Naive thymus-derived CD8-positive, alpha-beta T cell (primary cell): ENCODE measurements around the gene UFC1. TPM values are rescaled to one million over a fixed set of nuclear protein-coding genes. Genes with fewer than 3 reads are reported as not detected.
A peak's percentile ranks its signal among the peaks of the same experiment; 100 is the strongest.

ENCODE experiments used
- ATAC-seq, 2 donors: fragments of 150-1000 bp; cut with Tn5 transposase in 1 of 2; sonication (Bioruptor Pico), chemical (Tn5 transposase) in 1 of 2; 1 replicate in 1 of 2; 2 replicates in 1 of 2; pipeline ENCODE4 v1.10.0; 2021; ENCODE audit warnings: mild to moderate bottlenecking in 2 of 2, moderate library complexity in 2 of 2
- POLR2A ChIA-PET: fragments of 350-600 bp; sonication (Branson Sonifier 250); formaldehyde crosslinking; loops from one replicate; lab custom pipeline; 2021; ENCODE audit warnings: antibody characterized with exemption; lab: Charles Lee
- DNase-seq, 10 donors: peaks; one replicate each; pipeline versions ENCODE4 v3.0.0 to v3.0.0-alpha.2; 2020 to 2022
- H3K27ac Mint-ChIP-seq, 10 donors: one replicate each; pipeline ENCODE4 v1.8.0; 2020 to 2022; ENCODE audit warnings: mild to moderate bottlenecking in 10 of 10, mixed read lengths in 10 of 10, moderate library complexity in 4 of 10, inconsistent platforms in 1 of 10
- H3K27me3 Mint-ChIP-seq, 5 donors: one replicate each; pipeline ENCODE4 v1.8.0; 2021 to 2022; ENCODE audit warnings: mixed read lengths in 5 of 5
- H3K36me3 Mint-ChIP-seq, 3 donors: one replicate each; pipeline ENCODE4 v1.8.0; 2020 to 2022; ENCODE audit warnings: mixed read lengths in 3 of 3, mild to moderate bottlenecking in 2 of 3, inconsistent platforms in 1 of 3
- H3K4me1 Mint-ChIP-seq, 4 donors: one replicate each; pipeline ENCODE4 v1.8.0; 2021 to 2022; ENCODE audit warnings: mixed read lengths in 4 of 4
- H3K4me3 Mint-ChIP-seq, 10 donors: one replicate each; pipeline ENCODE4 v1.8.0; 2020 to 2022; ENCODE audit warnings: mild to moderate bottlenecking in 10 of 10, mixed read lengths in 10 of 10, moderate library complexity in 6 of 10, inconsistent platforms in 1 of 10
- H3K9me3 Mint-ChIP-seq, 9 donors: one replicate each; pipeline ENCODE4 v1.8.0; 2020 to 2022; ENCODE audit warnings: mixed read lengths in 9 of 9, mild to moderate bottlenecking in 3 of 9, inconsistent platforms in 1 of 9, moderate library complexity in 1 of 9
- polyA plus RNA-seq, 3 donors: library from polyadenylated mRNA; unstranded; fragments of 300-500 nt; fragmentation: Illumina TruSeq; gene quantifications; one replicate each; pipeline ENCODE4 v1.2.3, GENCODE V29; 2021
- total RNA-seq, 8 experiments: library from RNA in 2 of 8; stranded (reverse) in 2 of 8; gene quantifications; one replicate each; pipeline ENCODE4 v1.2.3 and lab custom pipeline; 2021 to 2026

Gene UFC1
- total and polyA plus RNA-seq, 5 experiments from 2014 or later, result 116 to 158 (median 148) TPM

DNA sequence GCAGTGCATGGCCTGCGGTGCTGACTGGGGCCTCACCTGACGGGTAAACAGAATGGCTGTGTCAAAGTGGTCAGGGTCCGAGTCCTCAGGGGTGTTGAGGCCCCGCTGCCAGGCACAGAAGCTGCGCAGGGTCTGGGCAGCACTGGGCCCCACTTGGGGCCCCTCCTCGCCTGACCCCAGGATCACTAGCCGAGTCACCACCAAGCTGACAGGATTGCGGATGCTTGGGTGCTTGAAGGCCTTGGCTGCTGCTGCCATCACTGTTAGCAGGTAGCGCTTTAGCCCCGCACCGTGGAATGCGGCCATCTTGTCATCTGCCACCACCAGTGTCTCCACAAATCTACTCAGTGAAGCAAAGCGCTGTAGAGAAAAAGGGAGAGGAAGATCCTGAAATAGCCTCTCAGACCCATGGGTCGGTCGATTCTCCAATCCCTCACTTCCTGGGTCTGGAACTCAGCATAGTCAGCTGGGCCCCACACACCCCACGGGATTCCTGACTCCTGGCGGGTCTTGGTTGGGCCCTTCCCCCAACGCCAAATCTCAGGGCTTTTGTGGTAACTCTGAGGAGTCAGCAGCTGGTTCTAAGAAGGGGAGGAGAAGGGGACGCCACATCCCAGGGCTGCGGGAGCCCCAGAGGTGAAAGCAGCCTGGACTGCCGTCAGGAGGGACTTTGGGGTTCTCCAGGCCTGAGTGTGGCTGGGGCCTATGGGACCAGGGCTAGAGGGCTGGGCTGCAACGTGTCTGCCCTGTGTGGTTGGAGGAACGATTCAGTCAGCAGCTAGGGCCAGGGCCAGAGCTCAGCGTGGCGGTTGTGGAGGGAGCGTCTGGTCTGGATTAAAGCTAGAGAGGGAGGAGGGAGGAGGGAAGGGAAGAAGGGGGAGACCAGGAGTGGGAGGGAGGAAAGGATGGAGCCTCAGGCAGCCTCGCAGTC lies 43.0 kb downstream of the UFC1 start:
- DNase-seq (no peak), ATAC-seq (no peak)
- no peaks in the 10 kb centered on the region for H3K36me3 Mint-ChIP-seq
- peak overlapping the region in 2 of 10 donors; percentile 13 to 52 for H3K27ac Mint-ChIP-seq
- H3K4me3 Mint-ChIP-seq, result no peak overlapping the region
- no peaks in the 10 kb centered on the region for H3K27me3 Mint-ChIP-seq
- H3K4me1 Mint-ChIP-seq, result peaks cover 25 to 72% (median 60%) of the 10 kb centered on the region in 4 donors
- POLR2A ChIA-PET, result interaction anchor here (0.6 to 3.5 kb wide), 6 partner anchors 10 to 110 kb away, joined by 4 to 25 read pairs (median 7); partner anchors contain the start of genes PPOX and TOMM40L
- no peaks in the 10 kb centered on the region for H3K9me3 Mint-ChIP-seq

DNA sequence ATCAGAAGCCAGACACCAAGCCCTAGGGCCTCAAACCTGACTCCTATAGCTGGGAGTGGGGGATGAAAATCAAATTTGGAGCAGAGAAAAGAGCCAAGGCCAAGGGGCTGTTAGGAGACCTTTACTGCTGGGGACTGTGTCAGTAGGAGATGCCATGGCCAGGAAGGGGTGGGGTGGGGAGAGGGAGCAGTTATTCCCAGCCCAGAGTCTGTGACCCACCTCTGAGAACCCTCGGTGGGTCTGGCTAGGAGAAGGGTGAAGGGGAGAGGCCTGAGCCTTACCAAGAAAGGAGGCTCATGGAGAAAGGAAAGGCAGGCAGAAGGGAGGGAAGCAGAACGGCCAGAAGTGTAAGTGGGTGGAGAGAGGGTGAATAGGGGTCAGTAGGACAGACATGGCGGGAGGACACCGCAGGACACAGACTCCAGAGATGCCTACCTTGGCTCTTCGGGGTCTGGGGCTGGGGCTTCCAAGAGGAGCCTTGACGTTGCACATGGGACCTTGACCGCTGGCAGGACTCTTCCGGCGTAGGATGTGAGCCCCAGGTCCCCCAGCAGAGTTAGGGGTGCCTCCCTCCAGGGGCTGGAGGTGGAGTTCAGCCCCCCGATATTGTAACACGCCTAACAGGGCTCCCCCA lies 43.9 kb downstream of the UFC1 start:
- Mint-ChIP-seq H3K36me3 (no peaks in the 10 kb centered on the region), H3K4me3 (peak overlapping the region in 1 of 10 donors; percentile 51), H3K27ac (peak overlapping the region in 3 of 10 donors; percentile 40 to 84 (median 43)), H3K4me1 (peaks cover 22 to 72% (median 55%) of the 10 kb centered on the region in 4 donors), H3K9me3 (no peaks in the 10 kb centered on the region), H3K27me3 (no peaks in the 10 kb centered on the region)
- DNase-seq, result no peak
- ATAC-seq, result no peak
- POLR2A ChIA-PET, result interaction anchor here (1.9 to 3.5 kb wide), 3 partner anchors 28 to 109 kb away, joined by 6 to 11 read pairs (median 8); partner anchors contain the start of genes PPOX and TOMM40L

- DNase-seq (no peak), ATAC-seq (no peak)
- Mint-ChIP-seq H3K27me3 (no peaks in the 10 kb centered on the region), H3K9me3 (no peaks in the 10 kb centered on the region), H3K4me3 (no peak overlapping the region), H3K36me3 (no peaks in the 10 kb centered on the region), H3K4me1 (peaks cover 21 to 72% (median 53%) of the 10 kb centered on the region in 4 donors), H3K27ac (peak overlapping the region in 4 of 10 donors; percentile 50 to 95 (median 69))
- POLR2A ChIA-PET, result interaction anchor here (1.9 to 6.5 kb wide), 3 partner anchors 17 to 33 kb away, joined by 8 to 90 read pairs (median 11); partner anchors contain the start of genes PPOX and TOMM40L
Measured at GRCh38 chr1:161198194-161198896, 44.6 kb downstream of the UFC1 start.

- Mint-ChIP-seq H3K4me3 (peak within 1 kb of the TSS in 6 of 10 donors; percentile 3 to 97 (median 76)), H3K36me3 (peaks cover 0 to 4% (median under 1%) of the 10 kb centered on the region in 3 donors), H3K4me1 (peaks cover 23 to 76% (median 58%) of the 10 kb centered on the region in 4 donors), H3K27me3 (no peaks in the 10 kb centered on the region), H3K27ac (peak within 1 kb of the TSS; percentile 24 to 99 (median 96)), H3K9me3 (no peaks in the 10 kb centered on the region)
- ATAC-seq (no peak), DNase-seq (no peak)
- POLR2A ChIA-PET, result interaction anchor here (1.0 to 6.5 kb wide), 4 partner anchors 8 to 27 kb away, joined by 3 to 90 read pairs (median 8); partner anchors contain the start of gene TOMM40L
Measured at GRCh38 chr1:161198897-161199431, 45.2 kb downstream of the UFC1 start, which contains the start of gene ADAMTS4. ADAMTS4 (minus strand) TSS chr1:161199054; CDS start chr1:161198627, 427 bp downstream.

- H3K27me3 Mint-ChIP-seq, result no peaks in the 10 kb centered on the region
- no peaks in the 10 kb centered on the region for H3K9me3 Mint-ChIP-seq
- H3K27ac Mint-ChIP-seq, result peak overlapping the region; percentile 75 to 99 (median 97)
- DNase-seq (no peak), ATAC-seq (no peak)
- peak overlapping the region in 7 of 10 donors; percentile 58 to 97 (median 94) for H3K4me3 Mint-ChIP-seq
- H3K36me3 Mint-ChIP-seq, result peaks cover 0 to 10% (median 7%) of the 10 kb centered on the region in 3 donors
- POLR2A ChIA-PET, result interaction anchor here (0.6 to 6.5 kb wide), 5 partner anchors 8 to 26 kb away, joined by 3 to 90 read pairs (median 6); partner anchors contain the start of gene TOMM40L
- H3K4me1 Mint-ChIP-seq, result peaks cover 29 to 77% (median 62%) of the 10 kb centered on the region in 4 donors
Measured at GRCh38 chr1:161199506-161200139, 45.8 kb downstream of the UFC1 start.

DNA sequence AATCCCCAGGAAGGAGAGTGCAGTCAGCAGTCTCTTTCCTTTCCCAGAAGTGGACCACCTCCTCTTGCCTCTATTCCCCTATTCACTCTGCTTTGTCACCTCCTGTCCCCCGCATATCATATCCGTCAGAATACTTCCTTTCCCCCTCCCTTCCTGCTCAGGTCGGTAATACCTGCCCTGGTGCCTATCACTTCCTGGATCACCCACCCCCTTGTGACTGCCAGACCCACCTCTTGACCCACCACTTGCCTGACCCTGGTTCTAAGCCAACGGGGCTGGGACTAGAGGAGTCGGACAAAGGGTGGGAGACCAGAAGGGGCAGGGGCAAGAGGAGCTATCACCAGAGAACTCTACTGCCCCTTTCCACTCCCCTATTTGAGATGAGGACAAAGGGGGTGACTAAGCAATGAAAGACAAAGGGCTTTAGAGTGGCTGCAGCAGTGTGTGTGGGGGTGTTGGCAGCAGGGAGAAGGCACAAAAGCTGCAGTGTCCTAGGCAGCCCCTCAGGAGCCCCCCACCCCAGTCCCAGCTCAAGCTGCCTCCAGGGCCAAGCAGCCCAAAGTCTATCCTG lies 46.7 kb downstream of the UFC1 start:
- POLR2A ChIA-PET, result interaction anchor here (1.0 to 7.3 kb wide), 8 partner anchors 8 to 181 kb away, joined by 3 to 231 read pairs (median 34); partner anchors contain the start of genes APOA2, B4GALT3, FCER1G and PPOX
- no peaks in the 10 kb centered on the region for H3K27me3 Mint-ChIP-seq
- H3K9me3 Mint-ChIP-seq, result no peaks in the 10 kb centered on the region
- ATAC-seq, result peak in 1 of 2 donors; percentile 17
- peak overlapping the region; percentile 92 to 99 (median 98) for H3K27ac Mint-ChIP-seq
- H3K36me3 Mint-ChIP-seq, result peaks cover 0 to 19% (median 7%) of the 10 kb centered on the region in 3 donors
- H3K4me1 Mint-ChIP-seq, result peaks cover 29 to 74% (median 61%) of the 10 kb centered on the region in 4 donors
- peak overlapping the region; percentile 40 to 97 (median 92) for H3K4me3 Mint-ChIP-seq
- DNase-seq, result peak in 2 of 10 donors; percentile 30 to 34

DNA sequence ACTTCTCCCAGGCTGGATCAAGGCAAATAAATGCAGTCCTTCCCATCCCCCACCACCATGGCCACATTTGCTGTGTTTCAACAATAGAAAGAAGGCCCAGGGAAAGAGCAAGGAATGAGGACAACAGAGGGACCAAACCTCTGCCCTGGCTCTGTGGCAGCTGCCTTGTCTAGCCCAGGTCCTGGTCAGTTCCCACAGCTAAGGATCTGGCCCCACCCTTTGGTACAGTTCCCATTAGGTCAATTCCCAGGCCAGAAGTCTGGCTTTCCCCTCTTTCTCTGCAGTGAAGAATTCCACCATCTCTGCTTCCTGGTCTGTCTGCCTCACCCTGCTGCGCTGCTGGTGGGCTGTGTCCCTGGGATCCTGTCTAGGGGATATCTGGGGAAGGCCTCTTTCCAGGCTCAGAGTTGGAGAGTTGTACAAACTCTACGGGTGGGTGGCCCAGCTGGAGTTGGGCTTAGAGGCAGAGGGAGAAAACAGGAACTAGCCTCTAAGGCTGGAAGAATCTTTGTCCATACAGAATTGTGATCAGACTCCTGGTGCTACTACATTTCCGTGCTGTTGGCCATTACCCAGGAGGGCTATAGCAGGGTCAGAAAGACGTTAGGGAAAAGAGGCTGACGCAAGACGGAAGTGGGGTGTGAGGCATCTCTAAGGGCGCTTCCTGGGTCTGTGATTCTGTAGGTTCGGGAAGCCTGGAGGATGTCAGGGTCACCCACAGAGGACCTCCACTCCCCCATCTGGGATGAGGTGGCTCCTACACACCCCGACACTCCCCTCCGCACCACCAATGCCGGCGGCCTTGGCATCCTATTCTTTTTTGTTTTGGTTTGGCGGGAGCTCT lies 47.4 kb downstream of the UFC1 start:
- no peak for DNase-seq
- Mint-ChIP-seq H3K27me3 (no peaks in the 10 kb centered on the region), H3K36me3 (peaks cover 0 to 25% (median 7%) of the 10 kb centered on the region in 3 donors), H3K4me3 (peak overlapping the region; percentile 92 to 97 (median 94)), H3K27ac (peak overlapping the region; percentile 95 to 99 (median 99)), H3K4me1 (peaks cover 29 to 75% (median 66%) of the 10 kb centered on the region in 4 donors), H3K9me3 (no peaks in the 10 kb centered on the region)
- POLR2A ChIA-PET, result interaction anchor here (0.8 to 7.3 kb wide), 25 partner anchors 9 to 191 kb away, joined by 3 to 231 read pairs (median 7); partner anchors contain the start of genes APOA2, B4GALT3, FCER1G and PPOX
- ATAC-seq, result peak in 1 of 2 donors; percentile 1

DNA sequence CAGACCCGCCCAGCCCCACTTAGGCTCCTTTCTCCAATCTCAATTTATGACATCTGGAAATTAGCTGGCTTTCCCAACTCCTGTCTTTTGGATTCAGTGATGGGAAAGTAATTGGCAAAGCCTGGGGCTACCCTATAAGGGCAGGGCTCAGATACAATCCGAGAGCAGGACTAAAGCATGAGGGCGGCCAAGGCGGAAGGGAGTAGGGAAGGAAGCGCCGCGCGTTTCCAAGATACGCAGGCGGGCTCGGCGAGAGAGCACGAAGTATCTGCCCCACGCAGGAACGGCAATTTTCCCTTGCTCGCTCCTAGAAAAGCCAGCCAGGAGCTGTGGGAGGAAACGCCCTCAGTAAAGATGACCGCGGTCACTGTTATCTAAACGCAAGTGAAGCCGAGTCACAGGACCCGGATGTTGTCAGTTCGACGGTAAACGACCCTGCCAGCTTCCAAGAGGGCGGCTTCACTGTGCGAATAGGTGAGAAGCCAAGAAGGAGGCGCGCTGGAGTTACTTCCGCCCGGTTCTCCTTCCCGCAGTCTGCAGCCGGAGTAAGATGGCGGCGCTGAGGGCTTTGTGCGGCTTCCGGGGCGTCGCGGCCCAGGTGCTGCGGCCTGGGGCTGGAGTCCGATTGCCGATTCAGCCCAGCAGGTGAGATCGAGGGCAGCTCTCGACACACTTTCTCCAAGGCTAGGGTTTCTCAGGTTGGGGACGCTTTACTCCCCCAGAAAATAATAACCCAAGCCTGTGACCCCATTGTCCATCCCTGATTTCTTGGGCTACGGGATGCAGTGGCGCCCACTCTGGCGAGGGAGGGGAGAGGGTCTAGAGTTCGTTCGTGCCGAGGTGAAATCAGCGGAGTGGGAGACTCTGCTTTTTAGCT lies 48.3 kb downstream of the UFC1 start, which contains the start of gene NDUFS2:
NDUFS2 (plus strand) TSS at position 532 of the 877 bp plus-strand sequence; CDS start at position 551, 19 bp downstream.
- Mint-ChIP-seq H3K36me3 (peaks cover 0 to 33% (median 7%) of the 10 kb centered on the region in 3 donors), H3K4me3 (peak within 1 kb of the TSS; percentile 92 to 97 (median 94)), H3K27me3 (no peaks in the 10 kb centered on the region), H3K9me3 (no peaks in the 10 kb centered on the region), H3K27ac (peak within 1 kb of the TSS; percentile 95 to 99 (median 99)), H3K4me1 (peaks cover 32 to 83% (median 71%) of the 10 kb centered on the region in 4 donors)
- DNase-seq, result peak; percentile 83 to 98 (median 94)
- ATAC-seq, result peak; percentile 97 to 98
- POLR2A ChIA-PET, result interaction anchor here (0.5 to 7.3 kb wide), 30 partner anchors 9 to 1128 kb away, joined by 3 to 231 read pairs (median 6); partner anchors contain the start of genes APOA2, B4GALT3, DEDD and FCER1G
